BJ (cell line): Measurements from ENCODE around the gene SOX6. TPM values are rescaled to one million over a fixed set of nuclear protein-coding genes. Genes with fewer than 3 reads are reported as not detected.
A peak's percentile ranks its signal among the peaks of the same experiment; 100 is the strongest.

Experiments used
- CTCF ChIA-PET: fragments of 350-600 bp; formaldehyde crosslinking; extraction: SDS; loops from one replicate; lab custom pipeline; 2021; ENCODE audit warnings: antibody characterized with exemption, inconsistent platforms; lab: Yijun Ruan, JAX
- POLR2A ChIA-PET: fragments of 300-600 bp; sonication (Branson Sonifier 250); formaldehyde crosslinking; extraction: SDS; loops from one replicate; lab custom pipeline; 2021; ENCODE audit warnings: antibody characterized with exemption; lab: Charles Lee
- DNase-seq: peaks from one replicate; pipeline ENCODE4 v3.0.0-alpha.2; 2011; ENCODE audit warnings: low read depth
- H3K27me3 ChIP-seq: 2 replicates; pipeline ENCODE4 v1.6.0; 2011; ENCODE audit warnings: low read length; ENCODE audit not compliant: control insufficient read depth, insufficient read depth
- H3K36me3 ChIP-seq: 2 replicates; pipeline ENCODE4 v1.5.1; 2011; ENCODE audit warnings: low read length; ENCODE audit not compliant: control insufficient read depth, insufficient read depth
- H3K4me3 ChIP-seq: 2 replicates; pipeline ENCODE4 v1.5.1; 2011; ENCODE audit warnings: low read depth, mild to moderate bottlenecking, control low read depth, low read length
- polyA plus RNA-seq: library from polyadenylated mRNA; depleted of rRNA; stranded (reverse); fragments of >200 nt; gene quantifications from 2 replicates; pipeline ENCODE4 v1.2.3, GENCODE V29; 2011
- TF ChIP-seq, protein P1 (sequence below): IDR thresholded peaks from 2 replicates; pipeline ENCODE4 v1.5.1; 2011; ENCODE audit warnings: low read depth, mild to moderate bottlenecking, control low read depth, inconsistent platforms, low read length, moderate library complexity; ENCODE audit not compliant: insufficient read depth

The SOX6 gene
- polyA plus RNA-seq, 1 experiment: 1.9 TPM

- Histone ChIP-seq H3K4me3 (no peak overlapping the region), H3K27me3 (no peaks in the 10 kb centered on the region), H3K36me3 (no peaks in the 10 kb centered on the region)
- CTCF ChIA-PET: interaction anchor here (0.7 to 1.6 kb wide), 3 partner anchors 24 to 610 kb away, joined by 3 to 4 read pairs (median 3); no protein-coding TSS in a partner anchor
- TF ChIP-seq, protein P1, sequence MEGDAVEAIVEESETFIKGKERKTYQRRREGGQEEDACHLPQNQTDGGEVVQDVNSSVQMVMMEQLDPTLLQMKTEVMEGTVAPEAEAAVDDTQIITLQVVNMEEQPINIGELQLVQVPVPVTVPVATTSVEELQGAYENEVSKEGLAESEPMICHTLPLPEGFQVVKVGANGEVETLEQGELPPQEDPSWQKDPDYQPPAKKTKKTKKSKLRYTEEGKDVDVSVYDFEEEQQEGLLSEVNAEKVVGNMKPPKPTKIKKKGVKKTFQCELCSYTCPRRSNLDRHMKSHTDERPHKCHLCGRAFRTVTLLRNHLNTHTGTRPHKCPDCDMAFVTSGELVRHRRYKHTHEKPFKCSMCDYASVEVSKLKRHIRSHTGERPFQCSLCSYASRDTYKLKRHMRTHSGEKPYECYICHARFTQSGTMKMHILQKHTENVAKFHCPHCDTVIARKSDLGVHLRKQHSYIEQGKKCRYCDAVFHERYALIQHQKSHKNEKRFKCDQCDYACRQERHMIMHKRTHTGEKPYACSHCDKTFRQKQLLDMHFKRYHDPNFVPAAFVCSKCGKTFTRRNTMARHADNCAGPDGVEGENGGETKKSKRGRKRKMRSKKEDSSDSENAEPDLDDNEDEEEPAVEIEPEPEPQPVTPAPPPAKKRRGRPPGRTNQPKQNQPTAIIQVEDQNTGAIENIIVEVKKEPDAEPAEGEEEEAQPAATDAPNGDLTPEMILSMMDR: no peak
- no peak for DNase-seq
- POLR2A ChIA-PET: no interaction called here
These were observed 353.4 kb downstream of the SOX6 start for GRCh38 chr11:16002942-16003341.

DNA sequence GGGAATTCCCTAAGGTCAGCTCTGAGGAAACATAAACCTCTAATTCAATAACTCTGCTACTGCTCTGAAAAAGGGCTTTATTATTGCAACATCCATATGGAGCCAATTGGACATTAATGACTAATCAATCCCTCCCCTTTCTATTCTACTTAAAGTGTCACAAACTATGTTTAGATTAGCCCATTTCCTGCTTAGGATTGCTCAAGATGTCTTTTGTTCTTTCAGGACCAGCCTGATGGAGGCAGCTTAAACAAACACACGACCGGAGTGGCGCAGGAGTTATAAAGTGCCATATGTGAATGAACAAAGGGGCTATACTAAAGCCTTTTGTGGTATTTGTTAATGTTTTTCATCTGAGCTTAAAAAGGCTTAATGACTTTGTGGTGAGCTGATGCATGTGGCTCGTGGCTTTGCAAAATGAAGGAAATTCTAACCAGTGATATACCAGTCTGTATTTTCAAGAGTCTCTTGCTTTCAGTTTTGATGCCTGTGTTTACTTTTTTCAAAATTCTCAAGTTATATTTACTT is 354.4 kb downstream of the SOX6 start:
- no peaks in the 10 kb centered on the region for H3K36me3 ChIP-seq
- TF ChIP-seq, protein P1: no peak
- DNase-seq: peak; percentile 93
- no peak overlapping the region for H3K4me3 ChIP-seq
- H3K27me3 ChIP-seq: no peaks in the 10 kb centered on the region
- ChIA-PET POLR2A (no interaction called here), CTCF (interaction anchor here (0.6 to 1.6 kb wide), 4 partner anchors 25 to 611 kb away, joined by 3 to 4 read pairs (median 3); no protein-coding TSS in a partner anchor)

- no peak overlapping the region for H3K4me3 ChIP-seq
- no peak for DNase-seq
- no peaks in the 10 kb centered on the region for H3K36me3 ChIP-seq
- no peaks in the 10 kb centered on the region for H3K27me3 ChIP-seq
- POLR2A ChIA-PET: no interaction called here
- TF ChIP-seq, protein P1: no peak
- CTCF ChIA-PET: interaction anchor here (0.6 to 0.9 kb wide), 2 partner anchors 13 to 604 kb away, joined by 3 read pairs; no protein-coding TSS in a partner anchor
These were observed 355.2 kb downstream of the SOX6 start for GRCh38 chr11:16001044-16001568.

DNA sequence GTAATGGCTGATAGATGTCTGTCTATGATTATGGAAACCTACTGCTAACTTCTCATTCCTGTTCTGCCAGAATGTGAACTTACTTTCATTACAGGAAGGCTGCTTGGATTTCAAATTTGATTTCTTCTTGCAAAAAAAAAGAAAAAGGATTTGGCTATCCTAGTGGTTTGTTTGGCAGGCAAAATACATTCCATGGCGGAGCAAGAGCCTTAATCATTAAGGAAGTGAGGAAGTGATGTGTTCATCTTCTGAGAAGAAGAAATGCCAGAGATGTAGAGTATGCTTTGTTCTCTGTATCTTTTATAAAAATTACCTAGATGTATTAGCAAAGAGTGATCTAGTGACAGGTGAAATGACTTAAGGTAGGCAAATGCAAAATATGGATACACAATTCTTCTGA is 356.3 kb downstream of the SOX6 start:
- ChIA-PET POLR2A (no interaction called here), CTCF (interaction anchor here (0.9 kb wide), 1 partner anchor 12 kb away, joined by 3 read pairs; no protein-coding TSS in a partner anchor)
- H3K4me3 ChIP-seq: no peak overlapping the region
- TF ChIP-seq, protein P1: no peak
- H3K27me3 ChIP-seq: no peaks in the 10 kb centered on the region
- DNase-seq: peak; percentile 38
- no peaks in the 10 kb centered on the region for H3K36me3 ChIP-seq

DNA sequence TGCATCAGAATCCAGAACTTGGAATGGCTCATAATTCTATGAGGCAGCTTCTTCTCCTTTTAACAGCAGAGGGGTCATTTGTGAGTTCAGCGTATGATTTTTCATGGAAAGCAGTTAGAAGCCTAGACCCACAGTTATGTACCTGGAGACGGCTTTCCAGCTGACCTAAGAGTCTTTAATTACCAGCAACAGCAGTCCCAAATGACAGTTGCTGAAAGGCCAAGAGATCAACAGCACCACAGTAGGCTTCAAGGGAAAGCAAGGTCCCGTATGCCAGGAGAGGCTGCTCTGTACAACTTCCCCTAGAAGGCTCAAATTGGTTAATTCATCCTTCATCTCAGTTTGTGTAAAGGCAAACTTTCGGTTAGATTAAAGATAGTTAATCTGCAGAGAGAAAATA is 363.0 kb downstream of the SOX6 start:
- no peaks in the 10 kb centered on the region for H3K36me3 ChIP-seq
- TF ChIP-seq, protein P1: no peak
- no peaks in the 10 kb centered on the region for H3K27me3 ChIP-seq
- DNase-seq: no peak
- CTCF ChIA-PET: no interaction called here
- POLR2A ChIA-PET: no interaction called here
- no peak overlapping the region for H3K4me3 ChIP-seq
